IMR-90 (cell line): Measurements from ENCODE around the gene PET100. TPM values are rescaled to one million over a fixed set of nuclear protein-coding genes. Genes with fewer than 3 reads are reported as not detected.

Source experiments
- ATAC-seq: fragments of 200-7000 bp; cut with Tn5 transposase; 2 replicates; pipeline ENCODE4 v1.9.1; 2020; ENCODE audit warnings: low read depth, mild to moderate bottlenecking, moderate library complexity
- BruUV-seq: library from RNA; stranded (reverse); fragments of 400-500 nt; replicated peaks from 2 replicates; lab custom pipeline; 2021; lab: Mats Ljungman, UMichigan
- CTCF ChIA-PET: fragments of 300-600 bp; formaldehyde crosslinking; extraction: SDS; loops from one replicate; lab custom pipeline; 2021; ENCODE audit warnings: antibody characterized with exemption; lab: Yijun Ruan, JAX
- POLR2A ChIA-PET: fragments of 300-600 bp; sonication (Branson Sonifier 250); formaldehyde crosslinking; loops from one replicate; lab custom pipeline; 2022; ENCODE audit warnings: antibody characterized with exemption; ENCODE audit not compliant: unreplicated experiment; lab: Charles Lee
- DNase-seq: peaks from one replicate; pipeline ENCODE4 v3.0.0; 2013
- H2AFZ ChIP-seq: replicated peaks from 2 replicates; pipeline ENCODE3; 2013; ENCODE audit warnings: low read length, mild to moderate bottlenecking; ENCODE audit not compliant: poor library complexity
- H2AK5ac ChIP-seq: 2 replicates; pipeline ENCODE4 v1.6.1; 2013; ENCODE audit warnings: low read depth, low read length, inconsistent platforms
- H2AK9ac ChIP-seq: replicated peaks from 2 replicates; pipeline ENCODE3; 2013; ENCODE audit warnings: mild to moderate bottlenecking, low read depth, low read length, moderate library complexity; ENCODE audit not compliant: poor library complexity
- H2BK120ac ChIP-seq: 2 replicates; pipeline ENCODE4 v1.6.1; 2013; ENCODE audit warnings: low read depth, low read length, inconsistent platforms
- H2BK15ac ChIP-seq: 3 replicates; pipeline ENCODE4 v1.6.1; 2013; ENCODE audit warnings: low read depth, low read length, inconsistent platforms
- H2BK20ac ChIP-seq: 2 replicates; pipeline ENCODE4 v1.6.1; 2013; ENCODE audit warnings: low read depth, mild to moderate bottlenecking, inconsistent platforms, low read length, moderate library complexity
- H2BK5ac ChIP-seq: 2 replicates; pipeline ENCODE4 v1.6.1; 2013; ENCODE audit warnings: mild to moderate bottlenecking, low read depth, low read length, inconsistent platforms; ENCODE audit not compliant: poor library complexity, severe bottlenecking
- H3K14ac ChIP-seq: replicated peaks from 2 replicates; pipeline ENCODE4 v1.6.1; 2013; ENCODE audit warnings: low read depth, low read length, inconsistent platforms
- H3K18ac ChIP-seq: 2 replicates; pipeline ENCODE4 v1.6.1; 2013; ENCODE audit warnings: low read depth, low read length, control low read depth
- H3K23ac ChIP-seq: 2 replicates; pipeline ENCODE4 v1.6.1; 2013; ENCODE audit warnings: low read depth, low read length, inconsistent platforms
- H3K27ac ChIP-seq: 2 replicates; pipeline ENCODE4 v1.5.1; 2013; ENCODE audit warnings: mild to moderate bottlenecking, control low read depth, low read length; ENCODE audit not compliant: insufficient read depth
- H3K27me3 ChIP-seq: 2 replicates; pipeline ENCODE4 v1.6.1; 2013; ENCODE audit warnings: low read length; ENCODE audit not compliant: control insufficient read depth, insufficient read depth
- H3K36me3 ChIP-seq: 2 replicates; pipeline ENCODE4 v1.6.1; 2013; ENCODE audit warnings: low read length, mixed read lengths; ENCODE audit not compliant: control insufficient read depth, insufficient read depth
- H3K4ac ChIP-seq: 2 replicates; pipeline ENCODE4 v1.6.1; 2013; ENCODE audit warnings: low read depth, low read length, inconsistent platforms
- H3K4me1 ChIP-seq: 2 replicates; pipeline ENCODE4 v1.6.1; 2013; ENCODE audit warnings: low read length, mixed read lengths; ENCODE audit not compliant: control insufficient read depth, insufficient read depth
- H3K4me2 ChIP-seq: 2 replicates; pipeline ENCODE4 v1.6.1; 2013; ENCODE audit warnings: low read depth, mild to moderate bottlenecking, control low read depth, low read length, moderate library complexity
- H3K4me3 ChIP-seq: 2 replicates; pipeline ENCODE4 v1.5.1; 2013; ENCODE audit warnings: low read depth, mild to moderate bottlenecking, control low read depth, low read length, moderate library complexity; ENCODE audit not compliant: insufficient read depth
- H3K56ac ChIP-seq: 2 replicates; pipeline ENCODE4 v1.6.1; 2013; ENCODE audit warnings: low read length, inconsistent platforms; ENCODE audit not compliant: insufficient read depth; ENCODE audit errors: extremely low read depth
- H3K79me1 ChIP-seq, 2 experiments: 2 replicates each; pipeline ENCODE4 v1.6.1; 2013; ENCODE audit warnings: low read length in 2 of 2, inconsistent platforms in 1 of 2, low read depth in 1 of 2
- H3K9ac ChIP-seq: 2 replicates; pipeline ENCODE4 v1.6.1; 2013; ENCODE audit warnings: low read depth, low read length, control low read depth
- H3K9me1 ChIP-seq: 2 replicates; pipeline ENCODE4 v1.6.1; 2013; ENCODE audit warnings: low read length, inconsistent platforms; ENCODE audit not compliant: insufficient read depth
- H3K9me3 ChIP-seq: 2 replicates; pipeline ENCODE4 v1.6.1; 2013; ENCODE audit warnings: low read length; ENCODE audit not compliant: control insufficient read depth, insufficient read depth
- H4K20me1 ChIP-seq: 2 replicates; pipeline ENCODE4 v1.6.1; 2013; ENCODE audit warnings: low read length, inconsistent platforms; ENCODE audit not compliant: insufficient read depth
- H4K5ac ChIP-seq: 2 replicates; pipeline ENCODE4 v1.6.1; 2013; ENCODE audit warnings: mild to moderate bottlenecking, low read depth, low read length, control low read depth
- H4K8ac ChIP-seq, 2 experiments: 2 replicates each; pipeline ENCODE4 v1.6.1; 2013; ENCODE audit warnings: low read depth in 2 of 2, low read length in 2 of 2, control low read depth in 1 of 2, inconsistent platforms in 1 of 2
- H4K91ac ChIP-seq: 2 replicates; pipeline ENCODE4 v1.6.1; 2013; ENCODE audit warnings: low read depth, low read length, inconsistent platforms; ENCODE audit not compliant: insufficient read depth
- BHLHE40 ChIP-seq: fragments of 150-350 bp; IDR thresholded peaks from 2 replicates; pipeline ENCODE4 v1.6.1; 2016; ENCODE audit warnings: mild to moderate bottlenecking, low read depth, low read length
- CHD1 ChIP-seq: IDR thresholded peaks from 2 replicates; pipeline ENCODE4 v1.6.1; 2012; ENCODE audit warnings: low read depth, low read length, improper control_type of control experiment
- FOS ChIP-seq: fragments of 150-350 bp; IDR thresholded peaks from 2 replicates; pipeline ENCODE4 v1.6.1; 2016; ENCODE audit warnings: low read depth, low read length
- MAFK ChIP-seq: IDR thresholded peaks from 2 replicates; pipeline ENCODE4 v1.6.1; 2012; ENCODE audit warnings: low read depth, low read length, improper control_type of control experiment
- MAZ ChIP-seq: IDR thresholded peaks from 2 replicates; pipeline ENCODE4 v1.6.1; 2012; ENCODE audit warnings: low read depth, mild to moderate bottlenecking, low read length, improper control_type of control experiment, moderate library complexity, borderline replicate concordance
- MXI1 ChIP-seq: IDR thresholded peaks from 2 replicates; pipeline ENCODE4 v1.6.1; 2012; ENCODE audit warnings: low read depth, mild to moderate bottlenecking, low read length, moderate library complexity, borderline replicate concordance
- NFE2L2 ChIP-seq: fragments of 150-350 bp; IDR thresholded peaks from 2 replicates; pipeline ENCODE4 v1.6.1; 2016; ENCODE audit warnings: low read depth, mild to moderate bottlenecking, low read length
- POLR2A ChIP-seq: IDR thresholded peaks from 2 replicates; pipeline ENCODE4 v1.6.1; 2012; ENCODE audit warnings: mild to moderate bottlenecking, low read depth, low read length
- RCOR1 ChIP-seq: IDR thresholded peaks from 2 replicates; pipeline ENCODE4 v1.6.1; 2012; ENCODE audit warnings: mild to moderate bottlenecking, low read length, improper control_type of control experiment; ENCODE audit not compliant: insufficient replicate concordance
- RFX5 ChIP-seq: IDR thresholded peaks from 2 replicates; pipeline ENCODE4 v1.8.0; 2012; ENCODE audit warnings: low read depth, mild to moderate bottlenecking, low read length, moderate library complexity
- SMC3 ChIP-seq: fragments of 150-350 bp; IDR thresholded peaks from 2 replicates; pipeline ENCODE4 v1.6.1; 2016; ENCODE audit warnings: low read depth, mild to moderate bottlenecking, antibody characterized with exemption, low read length, moderate library complexity
- WGBS, 2 experiments: methylation state at CpG; one replicate each; pipeline versions ENCODE4 v1.1.5 to v1.1.7; 2013; ENCODE audit warnings: missing lambda C conversion rate in 2 of 2; ENCODE audit not compliant: insufficient read length in 1 of 2; ENCODE audit errors: extremely low coverage in 2 of 2; 5-methylcytosine and 5-hydroxymethylcytosine counted together
- dilution Hi-C: fragments of 300-500 bp; cut with HindIII; formaldehyde crosslinking; loops from one replicate; pipeline ENCODE4 v1.14.3; 2018; ENCODE audit warnings: low sequenced_read_pairs; ENCODE audit not compliant: unreplicated experiment
- in situ Hi-C: fragments of 300-500 bp; cut with MboI; formaldehyde crosslinking; loops from 3 replicates; pipeline ENCODE4 v1.14.3; 2019; ENCODE audit warnings: low sequenced_read_pairs, inconsistent platforms, mixed read lengths
- intact Hi-C: fragments of 100-400 bp; cut with micrococcal nuclease; formaldehyde crosslinking; loops from 2 replicates; pipeline ENCODE4 v1.10.0; 2022
- polyA plus RNA-seq, 3 experiments: library from polyadenylated mRNA; depleted of rRNA; stranded (reverse); fragments of >200 nt; gene quantifications; 2 replicates each; pipeline ENCODE4 v1.2.3, GENCODE V29; 2012; ENCODE audit warnings: low replicate concordance in 1 of 3
- total RNA-seq: library from RNA; depleted of rRNA; stranded (reverse); fragments of >200 nt; gene quantifications from 2 replicates; pipeline ENCODE4 v1.2.3, GENCODE V29; 2012
- TF ChIP-seq, protein P1 (sequence below): fragments of 150-350 bp; IDR thresholded peaks from 2 replicates; pipeline ENCODE4 v1.6.1; 2016; ENCODE audit warnings: low read depth, mild to moderate bottlenecking, low read length, moderate library complexity, borderline replicate concordance
- TF ChIP-seq, protein P2 (sequence below): conservative IDR thresholded peaks from 2 replicates; pipeline ENCODE4 v1.5.1; 2012; ENCODE audit warnings: mild to moderate bottlenecking, low read depth, low read length, improper control_type of control experiment

The PET100 gene
- total and polyA plus RNA-seq, 2 of the 4 experiments (the other 2 are of a cell fraction): 1.4 to 31.4 TPM

DNA sequence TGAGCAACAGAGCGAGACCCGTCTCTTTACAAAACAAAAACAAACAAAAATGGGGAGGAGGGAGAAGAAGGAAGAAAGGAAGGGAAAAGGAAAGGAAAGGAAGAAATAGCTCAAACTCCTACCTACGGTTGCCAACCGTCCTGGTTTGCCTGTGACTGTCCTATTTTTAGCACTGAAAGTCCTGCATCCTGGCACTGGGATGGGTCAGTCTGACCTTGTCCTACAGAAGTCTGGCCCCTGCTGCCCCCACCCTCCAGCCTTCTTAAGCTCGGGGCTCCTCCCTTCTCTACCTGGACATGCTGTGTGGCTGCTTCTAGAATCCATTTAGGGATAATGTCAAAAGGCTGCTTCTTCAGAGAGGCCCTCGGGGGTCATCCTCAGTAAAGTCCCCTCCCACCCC, 6.1 kb downstream of the PET100 start:
- dilution Hi-C loops (no loop called here), in situ Hi-C loops (no loop called here), intact Hi-C loops (no loop called here)
- H2BK15ac ChIP-seq: no peak overlapping the region
- no peak overlapping the region for H3K23ac ChIP-seq
- H3K4ac ChIP-seq: no peak overlapping the region
- no peak overlapping the region for H4K5ac ChIP-seq
- H2BK20ac ChIP-seq: no peak overlapping the region
- BruUV-seq: no TSS peak
- H3K9me1 ChIP-seq: peaks cover 12% of the 10 kb centered on the region
- no peak overlapping the region for H2AK9ac ChIP-seq
- H4K20me1 ChIP-seq: peaks cover 5% of the 10 kb centered on the region; the same call in 1 of the 2 replicates
- no peak overlapping the region for H2AFZ ChIP-seq
- H3K36me3 ChIP-seq: peaks cover 4% of the 10 kb centered on the region; the same call in 1 of the 2 replicates
- no peak for ATAC-seq
- no peaks in the 10 kb centered on the region for H3K4me1 ChIP-seq
- no peak overlapping the region for H3K9ac ChIP-seq
- H3K79me1 ChIP-seq: peaks cover 0 to 4% of the 10 kb centered on the region in 2 experiments; a peak in 2 of 4 replicates
- peaks cover 14% of the 10 kb centered on the region; the same call in 1 of the 2 replicates for H3K27me3 ChIP-seq
- H2AK5ac ChIP-seq: no peak overlapping the region
- DNase-seq: no peak
- no peak overlapping the region for H2BK5ac ChIP-seq
- H3K9me3 ChIP-seq: no peaks in the 10 kb centered on the region
- H3K27ac ChIP-seq: no peak overlapping the region
- no peak overlapping the region for H3K4me2 ChIP-seq
- ChIA-PET POLR2A (no interaction called here), CTCF (interaction anchor here (1.1 kb wide), 1 partner anchor 67 kb away, joined by 4 read pairs; no protein-coding TSS in a partner anchor)
- no peak overlapping the region for H3K18ac ChIP-seq
- H3K14ac ChIP-seq: no peak overlapping the region
- H3K4me3 ChIP-seq: no peak overlapping the region
- WGBS, 2 experiments: no CpG with 5 or more reads among the region's 6 CpGs
- H4K91ac ChIP-seq: no peak overlapping the region
- H3K56ac ChIP-seq: no peak overlapping the region
- no peak overlapping the region for H4K8ac ChIP-seq
- no peak overlapping the region for H2BK120ac ChIP-seq
- TF ChIP-seq RCOR1 (no peak), MAZ (no peak), MXI1 (no peak), BHLHE40 (no peak), CHD1 (no peak), FOS (no peak), RFX5 (no peak), MAFK (no peak), NFE2L2 (no peak), POLR2A (no peak), SMC3 (no peak)
- TF ChIP-seq, protein P1, sequence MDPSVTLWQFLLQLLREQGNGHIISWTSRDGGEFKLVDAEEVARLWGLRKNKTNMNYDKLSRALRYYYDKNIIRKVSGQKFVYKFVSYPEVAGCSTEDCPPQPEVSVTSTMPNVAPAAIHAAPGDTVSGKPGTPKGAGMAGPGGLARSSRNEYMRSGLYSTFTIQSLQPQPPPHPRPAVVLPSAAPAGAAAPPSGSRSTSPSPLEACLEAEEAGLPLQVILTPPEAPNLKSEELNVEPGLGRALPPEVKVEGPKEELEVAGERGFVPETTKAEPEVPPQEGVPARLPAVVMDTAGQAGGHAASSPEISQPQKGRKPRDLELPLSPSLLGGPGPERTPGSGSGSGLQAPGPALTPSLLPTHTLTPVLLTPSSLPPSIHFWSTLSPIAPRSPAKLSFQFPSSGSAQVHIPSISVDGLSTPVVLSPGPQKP: no peak
- TF ChIP-seq, protein P2, sequence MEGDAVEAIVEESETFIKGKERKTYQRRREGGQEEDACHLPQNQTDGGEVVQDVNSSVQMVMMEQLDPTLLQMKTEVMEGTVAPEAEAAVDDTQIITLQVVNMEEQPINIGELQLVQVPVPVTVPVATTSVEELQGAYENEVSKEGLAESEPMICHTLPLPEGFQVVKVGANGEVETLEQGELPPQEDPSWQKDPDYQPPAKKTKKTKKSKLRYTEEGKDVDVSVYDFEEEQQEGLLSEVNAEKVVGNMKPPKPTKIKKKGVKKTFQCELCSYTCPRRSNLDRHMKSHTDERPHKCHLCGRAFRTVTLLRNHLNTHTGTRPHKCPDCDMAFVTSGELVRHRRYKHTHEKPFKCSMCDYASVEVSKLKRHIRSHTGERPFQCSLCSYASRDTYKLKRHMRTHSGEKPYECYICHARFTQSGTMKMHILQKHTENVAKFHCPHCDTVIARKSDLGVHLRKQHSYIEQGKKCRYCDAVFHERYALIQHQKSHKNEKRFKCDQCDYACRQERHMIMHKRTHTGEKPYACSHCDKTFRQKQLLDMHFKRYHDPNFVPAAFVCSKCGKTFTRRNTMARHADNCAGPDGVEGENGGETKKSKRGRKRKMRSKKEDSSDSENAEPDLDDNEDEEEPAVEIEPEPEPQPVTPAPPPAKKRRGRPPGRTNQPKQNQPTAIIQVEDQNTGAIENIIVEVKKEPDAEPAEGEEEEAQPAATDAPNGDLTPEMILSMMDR: no peak
